Activated CD8-positive, alpha-beta memory T cell treated with anti-CD3 and anti-CD28 coated beads for 4 hours (primary cell): Measurements from ENCODE around the gene RHOBTB3.
"Not testable (repeated sequence)": the region's sequence is repeated elsewhere in the genome, so short reads cannot be mapped to it uniquely, and the experiment has no call there.

Source experiments
- DNase-seq, 2 donors: peaks; one replicate each; pipeline ENCODE4 v3.0.0-alpha.2; 2020; ENCODE audit warnings: low read depth in 2 of 2

The RHOBTB3 gene, protein sequence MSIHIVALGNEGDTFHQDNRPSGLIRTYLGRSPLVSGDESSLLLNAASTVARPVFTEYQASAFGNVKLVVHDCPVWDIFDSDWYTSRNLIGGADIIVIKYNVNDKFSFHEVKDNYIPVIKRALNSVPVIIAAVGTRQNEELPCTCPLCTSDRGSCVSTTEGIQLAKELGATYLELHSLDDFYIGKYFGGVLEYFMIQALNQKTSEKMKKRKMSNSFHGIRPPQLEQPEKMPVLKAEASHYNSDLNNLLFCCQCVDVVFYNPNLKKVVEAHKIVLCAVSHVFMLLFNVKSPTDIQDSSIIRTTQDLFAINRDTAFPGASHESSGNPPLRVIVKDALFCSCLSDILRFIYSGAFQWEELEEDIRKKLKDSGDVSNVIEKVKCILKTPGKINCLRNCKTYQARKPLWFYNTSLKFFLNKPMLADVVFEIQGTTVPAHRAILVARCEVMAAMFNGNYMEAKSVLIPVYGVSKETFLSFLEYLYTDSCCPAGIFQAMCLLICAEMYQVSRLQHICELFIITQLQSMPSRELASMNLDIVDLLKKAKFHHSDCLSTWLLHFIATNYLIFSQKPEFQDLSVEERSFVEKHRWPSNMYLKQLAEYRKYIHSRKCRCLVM

DNA sequence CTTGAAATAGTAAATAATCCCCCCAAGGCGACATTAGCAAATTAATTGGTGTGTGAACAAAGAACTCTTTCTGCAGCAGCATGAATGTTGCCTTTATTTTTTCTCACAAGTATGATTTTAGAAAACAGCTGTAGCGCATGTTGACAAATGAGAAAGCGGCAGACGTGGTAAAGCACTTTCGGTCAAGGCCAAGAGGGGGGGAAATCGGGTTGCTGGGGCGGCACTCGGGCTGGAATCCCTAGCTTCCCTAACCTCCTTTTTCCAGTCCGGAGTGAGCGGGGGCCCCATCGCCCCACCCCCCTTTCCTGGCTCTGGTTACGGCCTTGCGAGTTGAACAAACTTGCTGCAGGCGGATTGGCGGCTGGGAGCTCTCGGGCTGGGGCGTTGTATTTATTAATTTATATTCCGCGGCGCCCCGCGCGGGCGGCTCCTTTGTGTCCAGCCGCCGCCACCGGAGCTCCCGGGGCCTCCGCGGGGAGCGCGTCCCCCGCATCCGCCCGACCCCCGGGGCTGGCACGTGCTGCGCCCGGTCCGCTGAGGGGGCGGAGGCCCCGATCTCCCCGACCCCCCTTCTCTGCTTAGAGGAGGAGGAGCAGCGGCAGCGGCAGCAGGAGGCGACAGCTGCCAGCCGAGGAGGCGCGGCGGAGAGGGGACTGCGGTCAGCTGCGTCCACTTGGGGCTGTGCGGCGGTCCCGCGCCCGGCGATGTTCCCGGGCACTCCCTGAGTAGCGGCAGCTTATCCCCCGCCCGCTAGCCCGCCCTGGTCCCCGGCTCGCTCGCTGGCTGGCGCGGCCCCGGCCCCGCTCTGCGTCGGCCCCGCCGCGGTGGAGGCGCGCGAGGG is at the start of gene RHOBTB3:
Gene RHOBTB3 (plus strand): TSS at position 607 of the 841 bp plus-strand sequence. CDS start 347 bp downstream, outside the sequence.
- no peak for DNase-seq

DNA sequence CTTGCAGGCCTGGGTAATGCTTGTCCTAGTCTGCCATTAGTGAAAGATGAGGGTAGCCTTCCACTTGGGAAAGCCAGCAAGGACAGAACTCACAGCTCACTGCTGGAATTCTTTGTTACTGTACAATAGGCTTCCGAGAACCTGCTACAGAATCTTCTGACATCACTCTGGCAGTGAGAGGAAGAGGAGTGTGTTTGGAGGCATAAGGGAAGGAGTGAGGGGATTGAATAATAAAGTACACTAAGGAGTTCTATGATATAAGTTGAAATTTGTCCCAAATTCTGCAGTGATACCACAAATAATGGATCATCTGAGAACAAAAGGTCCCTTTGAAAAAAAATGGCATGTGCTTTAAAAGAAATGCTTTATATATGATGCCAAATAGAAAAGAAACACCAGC is 48.2 kb upstream of the RHOBTB3 start, which contains the start of gene SPATA9:
Gene SPATA9 (minus strand): TSS at position 101 of the 400 bp plus-strand sequence. CDS start 137 bp downstream, outside the sequence.
- no peak for DNase-seq

DNA sequence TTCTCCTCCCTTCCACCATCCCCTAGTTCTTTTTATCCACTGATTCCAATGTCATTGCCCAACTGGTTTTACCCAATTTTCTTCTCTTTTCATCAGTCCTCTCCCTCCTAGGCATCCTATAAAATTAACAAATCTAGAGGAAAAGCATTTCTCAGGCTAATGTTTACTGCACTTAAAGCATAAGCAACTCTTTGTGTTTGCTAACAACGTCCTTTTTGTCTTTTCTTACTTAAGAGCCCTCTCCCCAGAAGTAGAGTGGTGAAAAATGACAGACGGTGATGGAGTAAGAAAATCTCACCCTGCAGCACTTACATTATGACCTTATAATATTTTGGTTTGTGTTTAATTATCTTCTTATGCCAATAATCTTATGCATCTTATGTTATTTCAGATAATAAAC is 46.8 kb upstream of the RHOBTB3 start:
- DNase-seq, result no peak

DNA sequence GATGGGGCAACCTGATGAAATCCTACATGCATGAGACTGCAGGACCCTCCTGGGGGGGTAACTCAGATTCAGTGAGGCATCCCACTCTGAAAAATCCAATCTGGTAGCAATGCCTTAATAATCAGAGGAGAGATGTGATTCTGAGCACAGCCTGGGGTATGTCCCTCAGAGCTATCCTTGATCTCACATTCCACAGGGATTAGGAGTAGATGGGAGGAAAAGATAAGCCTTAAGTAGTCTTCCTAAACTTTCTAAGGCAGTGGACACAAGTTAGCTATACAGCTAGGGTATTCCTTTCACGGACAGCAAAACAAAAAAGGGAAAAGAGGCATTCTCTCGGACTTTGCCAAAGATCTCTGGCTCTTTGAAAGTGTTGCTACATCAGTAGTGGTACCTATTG is 44.5 kb upstream of the RHOBTB3 start:
- no peak for DNase-seq

DNA sequence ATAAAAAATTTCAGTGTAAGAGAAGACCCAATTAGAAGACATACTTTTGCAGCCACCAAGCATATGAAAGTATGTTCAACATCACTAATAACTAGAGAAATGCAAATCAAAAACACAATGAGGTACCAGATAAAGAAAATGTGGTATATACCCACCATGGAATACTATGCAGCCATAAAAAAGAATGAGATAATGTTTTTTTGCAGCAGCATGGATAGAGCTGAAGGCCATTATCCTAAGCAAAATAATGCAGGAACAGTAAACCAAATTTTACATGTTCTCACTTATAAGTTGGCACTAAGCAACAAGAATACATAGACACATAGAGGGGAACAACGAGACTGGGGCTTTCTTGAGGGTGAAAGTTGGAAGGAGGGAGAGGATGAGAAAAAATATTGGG is 41.5 kb upstream of the RHOBTB3 start:
- no peak for DNase-seq

DNA sequence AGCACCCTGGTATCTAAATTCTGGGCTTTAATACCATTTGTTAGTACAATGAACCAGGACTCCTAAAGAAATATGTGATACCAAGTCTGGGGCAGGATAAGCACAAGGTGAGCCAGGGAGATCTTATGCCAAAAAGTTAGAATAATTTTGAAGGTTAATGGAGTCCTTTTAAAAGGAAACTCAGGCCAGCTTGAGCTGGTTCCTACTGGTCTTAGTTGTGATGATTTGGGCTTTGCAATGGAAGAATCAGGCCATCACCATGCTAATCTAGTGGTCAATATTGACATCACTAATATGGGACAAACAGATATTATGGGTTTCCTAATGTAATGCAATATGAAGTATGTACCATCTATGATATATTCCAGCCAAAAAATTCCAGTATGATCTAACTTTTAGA is 40.8 kb upstream of the RHOBTB3 start:
- DNase-seq, result no peak

DNA sequence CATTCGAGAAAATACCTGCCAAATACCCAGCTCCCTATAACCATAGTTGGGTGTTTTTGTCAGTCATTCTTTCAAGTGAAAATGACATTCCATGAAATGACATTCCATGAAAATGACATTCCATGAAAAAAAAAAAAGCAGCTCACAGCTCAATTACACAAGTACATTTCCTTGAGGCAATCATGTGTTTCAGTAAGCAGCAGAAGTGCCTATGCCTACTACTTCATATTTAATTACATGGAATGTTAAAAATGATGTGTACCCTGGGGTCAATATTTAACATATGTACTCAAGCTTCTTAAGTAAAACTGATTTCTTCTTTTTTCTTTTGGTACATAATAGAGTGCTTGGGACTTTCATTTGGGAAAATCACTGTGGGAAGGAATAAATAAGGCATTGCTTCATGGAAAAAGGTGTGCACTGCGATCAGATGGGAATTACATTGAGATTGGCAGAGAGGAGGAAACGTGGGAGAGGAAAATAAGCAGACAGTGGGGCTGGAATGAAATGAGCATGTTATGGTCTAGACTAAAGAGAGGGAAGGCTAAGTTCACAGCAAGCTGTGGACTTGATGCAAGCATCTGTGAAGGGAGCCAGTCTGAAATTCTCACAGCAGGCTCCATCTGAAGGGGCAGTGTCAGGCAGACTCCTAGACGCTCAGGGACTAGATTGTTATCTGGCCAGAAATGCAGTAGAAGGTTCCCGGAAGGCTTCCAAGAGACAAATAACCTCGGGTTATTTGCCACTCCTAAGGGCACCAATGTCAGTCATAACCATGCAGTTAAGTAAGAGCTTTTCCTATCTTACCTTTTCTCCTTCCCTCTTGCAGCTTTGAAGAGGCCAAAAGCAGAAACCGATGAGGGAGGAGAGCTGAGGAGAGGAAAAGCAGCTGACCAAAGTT is 33.1 kb upstream of the RHOBTB3 start:
- no peak for DNase-seq

DNA sequence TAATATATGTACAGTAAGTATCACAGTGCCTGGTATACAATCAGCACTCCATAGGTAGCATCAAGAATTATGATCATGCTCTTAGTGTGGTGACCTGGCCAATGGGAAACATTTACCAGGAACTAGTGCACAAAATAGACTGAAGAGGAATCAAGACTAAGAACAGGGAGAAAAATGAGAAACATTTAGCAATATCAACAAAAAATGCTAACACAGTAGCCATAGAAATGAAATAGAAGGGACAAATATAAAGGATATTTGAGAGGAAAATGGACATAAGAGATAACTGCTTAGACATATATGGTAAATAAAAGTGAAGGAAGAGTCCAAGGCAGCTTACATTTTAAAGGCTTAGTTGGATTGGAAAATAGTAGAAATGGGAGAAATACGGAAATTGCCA is 31.8 kb upstream of the RHOBTB3 start:
- DNase-seq, result no peak

DNA sequence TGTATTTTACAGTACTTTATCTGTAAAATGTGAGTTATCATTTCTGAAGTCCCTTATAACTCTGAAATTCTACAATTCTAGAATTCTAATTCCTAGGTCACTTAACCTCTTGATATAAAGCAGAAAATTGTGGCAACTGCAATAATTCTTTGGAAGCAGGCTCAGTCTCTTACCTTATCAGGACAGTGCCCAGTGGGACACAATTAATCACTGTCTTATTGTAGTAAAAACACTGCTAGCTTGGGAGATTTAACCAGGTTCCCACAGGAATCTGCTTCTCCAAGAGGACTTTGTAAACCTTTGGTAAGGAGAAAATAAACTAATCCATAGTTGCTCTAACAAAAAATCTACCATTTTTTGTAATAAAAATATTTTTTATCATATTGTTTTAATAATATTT is 30.1 kb upstream of the RHOBTB3 start:
- DNase-seq, result no peak

DNA sequence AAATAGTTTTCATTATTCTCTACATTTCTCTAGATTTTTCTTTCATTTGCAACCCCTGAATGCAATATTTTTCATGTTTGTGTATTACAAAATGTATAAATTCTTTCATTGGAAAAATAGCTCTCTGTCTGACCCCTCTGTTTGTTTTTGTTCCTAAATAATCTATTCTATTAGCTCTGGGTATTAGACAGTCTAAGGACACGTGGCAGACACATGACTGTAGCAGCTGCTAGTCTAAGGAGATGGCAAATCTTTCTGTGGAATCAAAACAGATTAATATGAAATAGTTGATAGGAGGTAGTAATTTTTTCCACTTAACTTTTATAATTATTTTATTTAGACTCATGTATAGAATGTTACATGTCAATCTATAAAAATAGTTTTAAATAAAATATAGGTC is 27.0 kb upstream of the RHOBTB3 start:
- no peak for DNase-seq

DNA sequence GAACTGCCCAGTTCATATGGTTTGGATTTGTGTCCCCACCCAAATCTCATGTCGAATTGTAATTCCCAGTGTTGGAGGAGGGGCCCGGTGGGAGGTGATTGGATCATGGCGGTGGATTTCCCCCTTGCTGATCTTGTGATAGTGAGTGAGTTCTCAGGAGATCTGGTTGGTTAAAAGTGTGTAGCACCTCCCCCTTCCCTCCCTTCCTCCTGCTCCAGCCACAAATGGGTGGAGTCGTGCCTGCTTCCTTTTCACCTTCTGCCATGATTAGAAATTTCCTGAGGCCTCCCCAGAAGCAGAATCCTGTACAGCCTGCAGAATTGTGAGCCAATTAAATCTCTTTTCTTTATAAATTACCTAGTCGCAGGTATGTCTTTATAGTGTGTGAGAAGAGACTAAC is 24.9 kb upstream of the RHOBTB3 start:
- DNase-seq, result not testable (repeated sequence)

DNA sequence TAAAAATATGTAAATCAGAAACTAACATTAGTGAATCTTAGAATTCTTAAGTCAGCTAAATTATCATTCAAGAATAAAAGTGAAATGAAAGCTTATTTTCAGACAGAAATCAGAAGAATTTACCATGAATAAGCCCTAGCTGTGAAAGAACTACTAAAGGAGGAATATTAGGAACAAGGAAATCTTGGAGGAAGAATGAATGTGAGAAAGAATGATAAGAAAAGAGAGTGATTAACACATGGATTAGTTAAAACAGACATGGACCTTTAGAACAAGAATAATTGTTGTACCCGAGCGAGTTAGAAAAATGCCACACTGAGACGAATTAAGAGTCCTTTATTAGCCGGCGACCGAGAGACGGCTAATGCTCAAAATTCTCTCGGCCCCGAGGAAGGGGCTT is 24.1 kb upstream of the RHOBTB3 start:
- DNase-seq, result no peak

DNA sequence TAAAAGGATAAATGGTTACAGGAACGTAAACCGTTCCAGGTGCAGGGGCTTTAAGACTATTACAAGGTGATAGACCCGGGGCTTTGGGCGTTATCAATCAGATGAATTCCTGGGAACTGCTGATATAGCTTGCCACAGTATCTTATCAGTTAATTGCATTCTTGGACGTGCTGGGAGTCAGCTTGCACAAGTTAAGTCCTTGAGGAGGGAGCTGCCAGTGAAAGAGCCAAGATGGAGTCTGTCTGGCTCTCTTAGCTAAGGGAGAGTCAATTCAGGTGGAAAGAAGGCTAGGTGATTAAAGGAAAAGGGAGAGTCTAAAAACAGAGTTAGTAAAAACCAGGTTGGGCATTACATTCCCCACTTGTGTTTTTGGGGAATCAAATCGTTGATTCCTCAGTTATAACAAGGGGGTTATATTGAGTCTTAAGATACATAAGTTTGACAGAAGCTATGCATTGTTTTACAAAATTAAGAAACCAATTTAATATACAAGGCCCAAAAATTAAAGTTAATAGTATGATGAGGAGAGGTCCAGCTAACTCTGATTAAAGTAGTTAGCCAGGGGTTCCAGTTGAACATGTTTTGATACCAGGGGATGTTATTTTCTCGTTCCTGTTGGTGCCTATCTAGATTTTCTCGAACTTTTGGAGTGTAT is 23.5 kb upstream of the RHOBTB3 start:
- not testable (repeated sequence) for DNase-seq

DNA sequence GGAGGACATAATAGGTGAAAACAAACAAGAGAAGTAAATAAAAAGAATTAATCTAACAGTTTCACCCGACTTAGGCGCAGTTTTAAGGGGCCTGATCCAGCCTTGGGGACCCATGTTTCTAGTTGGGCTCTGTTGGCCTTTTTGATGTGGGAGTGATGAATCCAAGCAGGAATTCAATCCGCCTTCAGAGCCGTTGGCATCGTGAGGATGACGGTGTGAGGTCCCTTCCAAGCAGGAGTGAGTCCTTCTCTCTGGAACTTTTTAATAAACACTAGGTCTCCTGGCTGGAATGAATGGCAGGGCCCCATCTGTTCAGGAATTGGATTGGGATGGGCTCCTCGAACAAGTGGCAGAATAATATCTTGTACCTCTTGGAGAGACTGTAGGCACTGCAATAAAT is 22.3 kb upstream of the RHOBTB3 start:
- DNase-seq, result no peak

DNA sequence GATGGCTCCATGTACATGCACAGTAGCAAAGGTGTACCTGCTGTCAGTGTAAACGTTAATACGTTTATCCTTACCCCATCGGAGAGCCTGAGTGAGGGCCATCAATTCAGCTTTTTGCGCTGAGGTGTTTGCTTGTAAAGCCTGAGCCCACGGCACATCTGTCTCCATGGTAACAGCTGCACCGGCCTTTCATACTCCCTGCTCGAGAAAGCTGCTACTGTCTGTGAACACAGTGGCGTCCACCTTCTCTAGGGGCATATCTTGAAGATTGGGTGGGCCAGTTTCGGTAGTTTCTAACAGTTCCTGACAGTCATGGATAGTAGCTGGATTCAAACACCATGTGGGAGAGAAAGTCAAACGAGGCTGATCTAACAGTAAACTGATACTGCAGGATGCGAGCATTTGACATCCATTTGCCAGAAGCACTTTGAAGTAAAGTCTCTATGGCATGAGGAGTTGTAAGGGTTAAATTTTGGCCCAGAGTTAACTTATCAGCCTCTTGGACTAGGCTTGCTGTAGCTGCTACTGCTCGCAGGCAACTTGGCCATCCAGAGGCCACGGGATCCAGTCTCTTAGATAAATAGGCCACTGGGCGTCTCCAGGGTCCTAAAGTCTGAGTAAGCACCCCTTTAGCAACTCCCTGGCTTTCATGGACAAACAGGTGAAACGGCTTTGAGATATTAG is 21.0 kb upstream of the RHOBTB3 start:
- no peak for DNase-seq

DNA sequence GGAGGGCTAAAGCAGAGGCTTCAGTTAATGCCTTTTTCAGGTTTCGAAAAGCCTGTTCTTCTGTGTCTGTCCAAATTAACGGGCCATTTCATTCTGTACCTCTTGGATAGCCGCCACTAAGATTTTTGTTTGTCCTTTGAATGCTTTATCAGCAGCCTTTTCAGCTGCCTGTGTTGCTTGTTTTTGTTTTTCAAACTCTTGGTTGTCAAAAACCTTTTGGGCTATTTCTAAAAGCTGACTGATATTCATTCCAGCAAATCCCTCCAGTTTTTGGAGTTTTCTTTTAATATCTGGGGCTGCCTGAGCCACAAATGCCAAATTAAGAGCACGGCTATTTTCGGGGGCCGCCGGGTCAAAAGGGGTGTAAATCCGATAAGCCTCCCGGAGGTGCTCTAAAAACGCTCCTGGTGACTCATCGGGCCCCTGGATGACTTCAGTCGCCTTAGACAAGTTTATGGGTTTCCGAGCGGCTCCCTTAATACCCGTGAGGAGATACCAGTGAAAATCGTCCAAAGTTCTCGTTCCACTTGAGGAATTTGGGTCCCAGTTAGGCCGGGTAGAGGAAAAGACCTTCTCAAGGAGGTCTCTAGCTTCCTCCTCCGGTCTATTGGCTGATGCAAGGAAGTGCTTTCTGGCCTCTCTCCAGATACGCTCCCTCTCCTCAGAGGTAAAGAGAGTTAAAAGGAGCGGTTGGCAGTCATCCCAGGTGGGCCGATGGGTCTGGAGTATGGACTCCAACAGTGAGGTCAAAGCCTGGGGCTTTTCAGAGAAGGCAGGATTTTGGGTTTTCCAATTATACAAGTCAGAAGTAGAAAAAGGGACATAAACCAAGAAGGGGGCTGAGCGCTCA is 20.3 kb upstream of the RHOBTB3 start:
- DNase-seq, result not testable (repeated sequence)

DNA sequence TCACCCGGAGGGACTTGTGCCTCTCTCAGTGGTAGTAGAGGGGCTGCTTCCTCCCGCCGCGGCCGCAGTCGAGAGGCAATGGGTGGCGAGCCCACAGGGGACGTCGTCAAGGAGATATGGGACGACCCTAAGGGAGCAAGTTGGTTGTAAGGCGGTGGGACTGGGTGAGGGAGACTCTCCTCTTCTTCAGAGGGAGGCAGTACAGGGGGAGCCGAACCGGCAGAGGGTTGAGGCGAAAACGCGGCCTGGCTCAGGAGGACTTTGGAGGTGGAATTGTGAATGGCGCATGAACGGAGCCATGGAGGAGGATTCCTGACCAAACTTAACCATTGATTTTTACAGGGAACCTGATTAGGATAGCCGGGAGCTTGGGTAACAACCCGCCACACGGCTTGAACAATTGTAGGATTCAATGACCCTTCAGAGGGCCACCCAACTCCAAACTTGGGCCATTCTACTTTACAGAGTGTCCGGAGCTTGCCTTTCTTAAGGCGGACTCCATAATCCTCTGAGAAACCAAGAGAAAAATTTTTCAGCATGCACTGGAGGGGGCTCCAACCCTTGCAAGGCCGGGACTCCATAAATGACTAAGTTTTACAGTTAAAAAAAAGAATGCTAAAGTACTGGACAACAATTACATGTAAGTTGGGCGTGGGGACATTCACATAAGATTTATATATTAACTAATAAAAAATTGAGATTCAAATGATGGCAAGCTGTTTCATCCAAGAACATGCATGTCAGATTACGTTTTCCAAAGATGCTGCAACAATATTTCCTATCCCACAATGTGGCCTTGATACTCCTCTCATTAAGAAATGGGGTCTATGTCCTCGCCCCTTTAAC is 19.4 kb upstream of the RHOBTB3 start:
- DNase-seq, result no peak

DNA sequence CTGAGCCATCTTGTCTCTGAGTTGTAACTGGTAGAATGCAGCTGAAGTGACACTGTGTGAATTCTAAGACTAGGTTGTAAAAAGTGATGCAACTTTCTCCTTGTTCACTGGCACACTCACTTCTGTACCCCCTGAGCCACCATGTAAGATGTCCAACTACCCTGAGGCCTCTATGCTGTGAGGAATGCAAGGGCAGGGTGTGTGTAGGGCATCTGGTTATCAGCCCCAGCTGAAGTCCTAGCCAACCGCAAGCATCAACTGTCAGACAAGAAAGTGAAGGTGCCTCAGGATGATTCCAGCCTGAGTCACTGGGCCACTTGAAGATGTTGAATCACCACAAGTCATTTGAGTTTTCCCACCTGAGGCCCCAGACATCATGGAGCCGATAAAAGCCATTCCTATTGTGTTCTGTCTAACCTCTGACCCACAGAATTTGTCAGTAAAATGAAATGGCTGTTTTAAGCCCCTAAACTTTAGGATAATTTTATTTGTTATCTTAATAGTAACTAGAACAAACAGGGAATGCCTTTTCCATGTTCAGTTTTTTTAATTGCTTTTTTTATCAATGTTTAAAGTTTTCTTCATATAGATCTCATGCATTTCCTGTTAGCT is 18.7 kb upstream of the RHOBTB3 start:
- no peak for DNase-seq
